T-cell (primary cell): Measurements from ENCODE around the gene RAET1E. TPM values are rescaled to one million over a fixed set of nuclear protein-coding genes. Genes with fewer than 3 reads are reported as not detected.
A peak's percentile ranks its signal among the peaks of the same experiment; 100 is the strongest.
"Not testable (repeated sequence)": the region's sequence is repeated elsewhere in the genome, so short reads cannot be mapped to it uniquely, and the experiment has no call there.

Experiments used
- ATAC-seq, 4 experiments: fragments of 200-7000 bp in 3 of 4; fragments of 150-1000 bp in 1 of 4; cut with Tn5 transposase; replicated peaks in 1 of 4; 1 replicate in 3 of 4; 2 replicates in 1 of 4; pipeline ENCODE4 v1.10.0; 2021; ENCODE audit warnings: moderate library complexity in 3 of 4, mild to moderate bottlenecking in 2 of 4, moderate number of reproducible peaks in 1 of 4
- CTCF ChIA-PET, 2 donors: fragments of 300-600 bp; sonication (Branson Sonifier 250); formaldehyde crosslinking; loops; one replicate each; lab custom pipeline; 2022; ENCODE audit warnings: antibody characterized with exemption in 2 of 2; lab: Charles Lee
- POLR2A ChIA-PET, 2 donors: fragments of 300-600 bp; sonication (Branson Sonifier 250); formaldehyde crosslinking; loops; one replicate each; lab custom pipeline; 2022; ENCODE audit warnings: antibody characterized with exemption in 2 of 2; lab: Charles Lee
- DNase-seq, 35 experiments: peaks; one replicate each; pipeline versions ENCODE4 v3.0.0 to v3.0.0-alpha.2; 2013 to 2023
- H3K27ac ChIP-seq: one replicate; pipeline ENCODE4 v1.5.1; 2013; ENCODE audit warnings: low read length
- H3K27me3 ChIP-seq, 2 experiments: replicated peaks in 1 of 2; 1 replicate in 1 of 2; 2 replicates in 1 of 2; pipeline versions ENCODE4 v1.6.1 to v1.7.0; 2013; ENCODE audit warnings: low read length in 1 of 2, mixed read lengths in 1 of 2; ENCODE audit not compliant: control insufficient read depth in 2 of 2, insufficient read depth in 2 of 2; ENCODE audit errors: extremely low read depth in 1 of 2
- H3K36me3 ChIP-seq, 2 donors: 1 replicate in 1 of 2; 2 replicates in 1 of 2; pipeline versions ENCODE4 v1.6.1 to v1.7.0; 2013; ENCODE audit warnings: low read length in 1 of 2; ENCODE audit not compliant: control insufficient read depth in 2 of 2, insufficient read depth in 1 of 2; ENCODE audit errors: extremely low read depth in 1 of 2
- H3K4me1 ChIP-seq, 2 experiments: 1 replicate in 1 of 2; 2 replicates in 1 of 2; pipeline versions ENCODE4 v1.6.1 to v1.7.0; 2013; ENCODE audit warnings: low read length in 2 of 2, mixed read lengths in 1 of 2; ENCODE audit not compliant: insufficient read depth in 2 of 2, control insufficient read depth in 1 of 2; ENCODE audit errors: extremely low read depth in 1 of 2
- H3K4me3 ChIP-seq, 2 donors: 1 replicate in 1 of 2; 2 replicates in 1 of 2; pipeline versions ENCODE4 v1.5.1 to v1.7.0; 2013; ENCODE audit warnings: mild to moderate bottlenecking in 2 of 2, low read length in 1 of 2, moderate library complexity in 1 of 2; ENCODE audit not compliant: control insufficient read depth in 1 of 2; ENCODE audit errors: extremely low read depth in 1 of 2
- H3K9me3 ChIP-seq: 2 replicates; pipeline ENCODE4 v1.7.0; 2013
- H3K27ac Mint-ChIP-seq, 2 donors: one replicate each; pipeline ENCODE4 v1.8.0; 2020 to 2021; ENCODE audit warnings: mild to moderate bottlenecking in 2 of 2, mixed read lengths in 2 of 2
- H3K27me3 Mint-ChIP-seq, 2 donors: one replicate each; pipeline ENCODE4 v1.8.0; 2021 to 2022; ENCODE audit warnings: mixed read lengths in 2 of 2
- H3K36me3 Mint-ChIP-seq: one replicate; pipeline ENCODE4 v1.8.0; 2021; ENCODE audit warnings: mixed read lengths
- H3K4me1 Mint-ChIP-seq, 3 donors: one replicate each; pipeline ENCODE4 v1.8.0; 2020 to 2022; ENCODE audit warnings: mixed read lengths in 3 of 3, mild to moderate bottlenecking in 1 of 3
- H3K4me3 Mint-ChIP-seq, 3 donors: one replicate each; pipeline ENCODE4 v1.8.0; 2020 to 2022; ENCODE audit warnings: mild to moderate bottlenecking in 3 of 3, mixed read lengths in 3 of 3, moderate library complexity in 3 of 3
- H3K9me3 Mint-ChIP-seq, 3 donors: one replicate each; pipeline ENCODE4 v1.8.0; 2020 to 2022; ENCODE audit warnings: mixed read lengths in 3 of 3
- WGBS: methylation state at CpG from one replicate; pipeline ENCODE4 v1.1.5; 2013; ENCODE audit warnings: missing lambda C conversion rate; ENCODE audit not compliant: insufficient coverage; 5-methylcytosine and 5-hydroxymethylcytosine counted together
- total RNA-seq, 35 experiments: library from RNA in 6 of 35; stranded (reverse) in 6 of 35; fragments of 120-200 nt in 1 of 35; gene quantifications; one replicate each; pipeline versions ENCODE4 v1.2.1 to v1.2.4 and lab custom pipeline; 2013 to 2026

RAET1E gene
- total RNA-seq, 5 donors from 2014 or later (not counting 1 experiment from before 2014, with no cell fraction given): not detected

DNA sequence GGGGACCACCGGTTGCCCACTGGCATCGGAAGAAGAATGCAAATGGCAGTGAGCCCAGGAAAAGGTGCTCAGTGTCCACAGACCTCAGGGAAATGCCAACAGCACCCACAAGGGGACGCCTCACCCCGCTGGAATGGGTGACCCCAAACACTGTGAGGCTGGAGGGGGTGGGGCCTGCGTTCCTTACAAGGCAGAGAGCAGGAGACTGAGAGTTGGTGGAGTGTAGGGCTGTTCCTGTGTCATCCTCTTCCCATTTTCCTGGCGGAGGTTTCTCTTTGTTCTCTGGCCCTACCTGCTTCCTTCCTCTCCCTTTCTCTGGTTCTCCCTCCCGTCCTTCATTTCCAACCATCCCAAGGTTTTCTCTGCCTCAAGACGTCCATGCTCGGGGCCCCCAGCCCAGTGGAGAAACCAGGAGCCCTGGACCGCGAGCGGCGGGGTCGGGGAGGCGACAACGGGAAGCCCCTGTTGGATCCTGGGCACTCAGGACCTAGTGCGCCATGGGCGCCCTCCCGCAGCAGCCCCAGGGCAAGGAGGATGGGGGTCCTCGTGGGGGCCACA, 40.2 kb upstream of the RAET1E start:
- H3K9me3 Mint-ChIP-seq, POLR2A ChIA-PET, ATAC-seq, H3K27ac ChIP-seq, H3K27ac Mint-ChIP-seq, H3K36me3 ChIP-seq, CTCF ChIA-PET, H3K36me3 Mint-ChIP-seq, H3K9me3 ChIP-seq, DNase-seq: not testable (repeated sequence)
- 1% methylated on average over 15 of the region's 20 CpGs for WGBS
- Mint-ChIP-seq H3K4me1 (peaks cover 31 to 49% (median 38%) of the 10 kb centered on the region in 3 donors), H3K4me3 (peak overlapping the region; percentile 70 to 91 (median 76)), H3K27me3 (peaks cover 61 to 76% of the 10 kb centered on the region in 2 donors)
- Histone ChIP-seq H3K4me1 (peaks cover 0 to 42% of the 10 kb centered on the region in 2 experiments), H3K4me3 (peak overlapping the region; percentile 45 to 62), H3K27me3 (peaks cover 23 to 81% of the 10 kb centered on the region in 2 experiments)

DNA sequence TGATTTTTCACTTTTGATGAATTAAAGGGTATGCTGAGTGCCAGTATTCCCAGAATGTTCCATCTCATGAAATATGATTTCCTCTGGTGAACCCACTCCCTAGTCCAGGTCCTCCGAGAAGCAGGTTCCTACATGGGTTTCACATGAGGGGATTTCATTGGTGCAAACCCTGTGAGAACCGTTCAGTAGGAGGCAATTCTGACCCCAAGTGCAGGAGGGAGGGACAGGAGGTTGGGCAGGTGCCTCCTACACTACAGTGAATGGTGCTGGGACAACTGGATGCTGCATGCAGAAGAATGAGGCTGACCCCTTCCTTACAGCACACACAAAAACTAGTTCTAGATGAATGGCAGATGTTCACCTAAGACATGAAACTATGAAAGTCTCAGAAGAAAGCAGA, 38.8 kb upstream of the RAET1E start:
- Histone ChIP-seq H3K27ac (no peak overlapping the region), H3K9me3 (no peaks in the 10 kb centered on the region), H3K36me3 (no peaks in the 10 kb centered on the region), H3K4me1 (peaks cover 0 to 35% of the 10 kb centered on the region in 2 experiments), H3K4me3 (no peak overlapping the region), H3K27me3 (peaks cover 25 to 80% of the 10 kb centered on the region in 2 experiments)
- Mint-ChIP-seq H3K27me3 (peaks cover 67 to 83% of the 10 kb centered on the region in 2 donors), H3K9me3 (no peaks in the 10 kb centered on the region), H3K4me3 (no peak overlapping the region), H3K4me1 (peaks cover 26 to 40% (median 31%) of the 10 kb centered on the region in 3 donors), H3K36me3 (no peaks in the 10 kb centered on the region), H3K27ac (no peak overlapping the region)
- CTCF ChIA-PET: no interaction called here
- POLR2A ChIA-PET: no interaction called here
- no CpG with 5 or more reads among the region's 2 CpGs for WGBS
- DNase-seq (no peak), ATAC-seq (no peak)

DNA sequence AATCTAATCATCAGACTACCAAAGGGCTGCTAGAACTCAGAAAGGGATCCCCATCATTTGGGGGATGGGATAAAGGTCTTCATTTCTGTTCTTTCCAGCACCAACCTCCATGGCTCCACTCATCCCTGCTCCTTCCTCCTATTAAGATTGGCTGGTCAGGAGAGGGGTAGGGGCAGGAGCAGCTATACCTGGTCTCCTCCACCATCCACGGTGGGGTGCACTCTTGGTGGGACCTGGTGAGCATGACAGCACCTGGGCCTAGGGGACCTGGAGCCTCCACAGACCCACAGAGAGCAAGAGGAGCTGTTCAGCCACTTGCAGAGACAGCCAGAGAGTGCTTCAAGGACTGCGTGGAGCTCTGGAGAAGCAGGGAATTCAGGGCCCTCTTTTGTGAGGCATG, 37.8 kb upstream of the RAET1E start:
- H3K36me3 ChIP-seq: no peaks in the 10 kb centered on the region
- H3K27ac ChIP-seq: no peak overlapping the region
- no peaks in the 10 kb centered on the region for H3K9me3 Mint-ChIP-seq
- no CpG with 5 or more reads among the region's 2 CpGs for WGBS
- no peak overlapping the region for H3K27ac Mint-ChIP-seq
- no peaks in the 10 kb centered on the region for H3K36me3 Mint-ChIP-seq
- ChIA-PET CTCF (interaction anchor here (0.7 to 2.3 kb wide), 4 partner anchors 71 to 152 kb away, joined by 3 to 16 read pairs (median 3); no protein-coding TSS in a partner anchor), POLR2A (interaction anchor here (0.7 to 1.4 kb wide), 2 partner anchors 81 to 366 kb away, joined by 3 to 7 read pairs; no protein-coding TSS in a partner anchor)
- peaks cover 18 to 32% (median 27%) of the 10 kb centered on the region in 3 donors for H3K4me1 Mint-ChIP-seq
- no peak for ATAC-seq
- no peak overlapping the region for H3K4me3 Mint-ChIP-seq
- H3K9me3 ChIP-seq: no peaks in the 10 kb centered on the region
- peaks cover 77 to 90% of the 10 kb centered on the region in 2 donors for H3K27me3 Mint-ChIP-seq
- peaks cover 24 to 71% of the 10 kb centered on the region in 2 experiments for H3K27me3 ChIP-seq
- no peak for DNase-seq
- no peak overlapping the region for H3K4me3 ChIP-seq
- H3K4me1 ChIP-seq: peaks cover 0 to 26% of the 10 kb centered on the region in 2 experiments

DNA sequence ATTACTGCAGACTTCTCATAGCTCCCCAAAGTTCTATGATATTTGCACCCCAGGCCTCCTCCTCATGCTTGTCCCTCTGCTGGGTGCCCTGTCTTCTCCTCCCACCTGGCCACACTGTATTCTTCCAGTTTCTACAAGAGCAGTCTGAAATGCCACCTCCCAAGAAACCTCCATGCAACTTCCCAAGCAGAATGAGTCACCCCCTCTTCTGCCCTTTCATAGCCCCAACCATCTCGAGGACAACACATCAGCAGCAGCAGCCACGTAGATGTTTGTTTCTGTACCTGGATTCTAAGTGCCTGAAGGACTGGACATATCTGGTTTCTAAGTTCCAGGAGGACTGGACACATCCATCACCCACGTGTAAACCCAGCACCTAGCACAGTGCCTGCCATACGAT, 37.3 kb upstream of the RAET1E start:
- no peaks in the 10 kb centered on the region for H3K36me3 ChIP-seq
- ChIA-PET CTCF (interaction anchor here (0.7 to 2.3 kb wide), 3 partner anchors 82 to 152 kb away, joined by 3 to 16 read pairs (median 3); no protein-coding TSS in a partner anchor), POLR2A (interaction anchor here (0.7 to 1.4 kb wide), 2 partner anchors 81 to 365 kb away, joined by 3 to 7 read pairs; no protein-coding TSS in a partner anchor)
- H3K27me3 ChIP-seq: peaks cover 20 to 67% of the 10 kb centered on the region in 2 experiments
- DNase-seq (no peak), ATAC-seq (no peak)
- no peak overlapping the region for H3K27ac ChIP-seq
- peaks cover 0 to 23% of the 10 kb centered on the region in 2 experiments for H3K4me1 ChIP-seq
- no peak overlapping the region for H3K4me3 ChIP-seq
- no peak overlapping the region for H3K4me3 Mint-ChIP-seq
- 40% methylated on average over 1 of the region's 4 CpGs for WGBS
- H3K9me3 Mint-ChIP-seq: no peaks in the 10 kb centered on the region
- H3K27ac Mint-ChIP-seq: no peak overlapping the region
- no peaks in the 10 kb centered on the region for H3K36me3 Mint-ChIP-seq
- peaks cover 15 to 27% (median 25%) of the 10 kb centered on the region in 3 donors for H3K4me1 Mint-ChIP-seq
- H3K9me3 ChIP-seq: no peaks in the 10 kb centered on the region
- peaks cover 79 to 91% of the 10 kb centered on the region in 2 donors for H3K27me3 Mint-ChIP-seq

DNA sequence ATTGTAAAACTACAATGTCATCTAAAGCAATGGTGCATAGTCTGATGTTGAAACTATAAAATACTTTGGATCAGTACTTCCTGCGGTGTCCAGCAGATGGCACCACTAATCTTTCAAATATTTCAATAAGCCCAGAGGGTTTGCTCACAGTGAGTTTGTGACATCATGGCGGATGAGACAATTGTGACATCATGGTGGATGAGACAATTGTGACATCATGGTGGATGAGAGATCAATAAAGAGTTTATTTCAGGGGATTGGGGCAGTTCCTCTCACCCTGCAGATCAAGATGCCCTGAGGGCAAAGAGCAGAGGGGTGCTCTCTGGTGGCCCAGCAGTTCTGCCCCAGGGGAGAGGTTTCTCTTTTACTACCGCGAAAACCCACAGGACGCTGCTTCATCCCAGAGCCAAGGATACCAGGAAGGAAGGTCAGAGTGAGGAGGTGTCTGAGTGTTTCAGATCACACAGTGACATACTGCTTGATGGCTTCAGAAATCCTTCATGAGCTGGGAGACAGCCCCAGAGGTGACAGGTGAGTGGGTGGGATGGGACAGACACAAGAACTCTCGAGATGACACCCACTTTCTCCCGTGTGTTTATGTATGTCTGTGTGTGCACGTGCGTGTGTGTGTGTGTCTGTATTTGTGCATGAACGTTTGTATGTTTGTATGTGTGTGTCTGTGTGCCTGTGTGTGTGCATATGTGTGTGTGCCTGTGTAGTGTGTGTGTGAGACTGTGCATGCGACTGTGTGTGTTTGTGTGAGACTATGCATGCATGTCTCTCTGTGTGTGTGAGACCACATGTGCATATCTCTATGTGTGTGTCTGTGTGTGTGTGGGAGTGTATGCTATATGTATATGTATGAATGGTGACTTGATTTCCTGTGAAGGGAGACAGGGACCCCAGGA, 36.6 kb upstream of the RAET1E start:
- ATAC-seq: peak; percentile 31 to 66 (median 52)
- Histone ChIP-seq H3K36me3 (no peaks in the 10 kb centered on the region), H3K9me3 (no peaks in the 10 kb centered on the region), H3K4me3 (no peak overlapping the region), H3K4me1 (peaks cover 0 to 23% of the 10 kb centered on the region in 2 experiments), H3K27me3 (peaks cover 20 to 62% of the 10 kb centered on the region in 2 experiments), H3K27ac (no peak overlapping the region)
- ChIA-PET POLR2A (interaction anchor here (0.7 to 1.4 kb wide), 2 partner anchors 82 to 365 kb away, joined by 3 to 7 read pairs; no protein-coding TSS in a partner anchor), CTCF (interaction anchor here (0.7 to 2.3 kb wide), 3 partner anchors 83 to 153 kb away, joined by 3 to 16 read pairs (median 3); no protein-coding TSS in a partner anchor)
- Mint-ChIP-seq H3K4me1 (peaks cover 15 to 21% (median 17%) of the 10 kb centered on the region in 3 donors), H3K9me3 (no peaks in the 10 kb centered on the region), H3K4me3 (no peak overlapping the region), H3K36me3 (no peaks in the 10 kb centered on the region), H3K27ac (no peak overlapping the region), H3K27me3 (peaks cover 79 to 91% of the 10 kb centered on the region in 2 donors)
- 34% methylated on average over 10 of the region's 11 CpGs for WGBS
- peak; percentile 29 to 87 (median 59) for DNase-seq

DNA sequence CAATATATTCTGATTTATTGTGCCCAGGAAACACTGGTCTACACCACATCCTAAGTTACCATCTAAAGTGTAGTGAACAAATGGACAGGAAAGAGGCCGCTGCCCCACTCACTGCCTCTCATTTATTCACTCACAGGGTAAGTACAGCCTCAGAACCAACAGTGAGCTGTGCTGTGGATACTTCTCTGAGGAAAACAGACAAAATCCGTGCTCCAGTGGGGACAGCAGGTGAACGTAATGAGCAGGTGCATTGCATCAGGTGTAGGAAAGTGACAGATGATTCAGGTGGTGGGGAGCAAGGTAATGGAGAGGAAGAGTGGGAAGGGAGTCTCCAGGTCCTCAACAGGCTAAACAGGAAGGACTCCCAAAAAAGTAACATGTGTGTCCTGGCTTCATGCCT, 35.5 kb upstream of the RAET1E start:
- Histone ChIP-seq H3K9me3 (no peaks in the 10 kb centered on the region), H3K27ac (no peak overlapping the region), H3K4me1 (peaks cover 0 to 14% of the 10 kb centered on the region in 2 experiments), H3K36me3 (no peaks in the 10 kb centered on the region), H3K27me3 (peaks cover 20 to 60% of the 10 kb centered on the region in 2 experiments), H3K4me3 (no peak overlapping the region)
- H3K27me3 Mint-ChIP-seq: peaks cover 80 to 93% of the 10 kb centered on the region in 2 donors
- peaks cover 8 to 12% (median 8%) of the 10 kb centered on the region in 3 donors for H3K4me1 Mint-ChIP-seq
- ChIA-PET CTCF (interaction anchor here in 1 of 2 donors (1.0 kb wide), 1 partner anchor 83 kb away, joined by 3 read pairs; no protein-coding TSS in a partner anchor), POLR2A (no interaction called here)
- no peak overlapping the region for H3K27ac Mint-ChIP-seq
- no peaks in the 10 kb centered on the region for H3K9me3 Mint-ChIP-seq
- DNase-seq: no peak
- ATAC-seq: no peak
- H3K36me3 Mint-ChIP-seq: no peaks in the 10 kb centered on the region
- WGBS: no CpG with 5 or more reads among the region's 3 CpGs
- no peak overlapping the region for H3K4me3 Mint-ChIP-seq
